Measurements from ENCODE around the gene DAB2IP. TPM values are rescaled to one million over a fixed set of nuclear protein-coding genes. Genes with fewer than 3 reads are reported as not detected.

The DAB2IP gene
- total and polyA plus RNA-seq, 2 donors (not counting 1 experiment from before 2014, with no cell fraction given) = 14.6 to 16.5 TPM

DNA sequence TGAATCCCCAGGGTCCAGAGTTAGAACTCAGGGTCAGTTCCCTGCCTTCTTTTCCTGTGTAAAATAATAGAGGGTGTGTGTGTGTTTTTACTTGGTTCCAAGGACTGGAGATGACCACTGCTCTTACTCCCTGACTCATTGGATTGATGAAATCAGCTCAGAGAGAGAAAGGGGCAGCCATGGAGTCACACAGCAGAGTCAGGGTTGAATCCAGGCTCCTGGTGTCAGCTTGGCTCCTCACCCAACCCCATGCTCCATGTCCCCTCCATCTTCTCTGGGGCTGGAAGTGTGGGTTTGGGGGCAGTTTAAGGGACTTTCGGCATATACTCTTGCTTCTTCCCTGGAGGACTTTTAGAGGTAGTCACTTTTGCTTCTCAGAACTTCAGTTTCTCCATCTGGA, 21.6 kb downstream of the DAB2IP start:
- Histone ChIP-seq H3K36me3 (ENCODE audit: control insufficient read depth, insufficient read depth, low read length) (no peaks in the 10 kb centered on the region), H3K9me3 (ENCODE audit: control insufficient read depth, insufficient read depth, low read depth, low read length) (no peaks in the 10 kb centered on the region), H2AFZ (ENCODE audit: low read length) (no peak overlapping the region), H3K27me3 (ENCODE audit: control insufficient read depth, insufficient read depth, low read length) (no peaks in the 10 kb centered on the region), H3K4me1 (ENCODE audit: control insufficient read depth, extremely low read depth, insufficient read depth, low read length) (peaks cover 9% of the 10 kb centered on the region), H3K4me2 (ENCODE audit: extremely low read depth, insufficient read depth, low read length) (no peak overlapping the region), H3K79me2 (ENCODE audit: control insufficient read depth, insufficient read depth, low read length) (no peaks in the 10 kb centered on the region), H4K20me1 (ENCODE audit: control insufficient read depth, extremely low read depth, insufficient read depth, low read length) (no peaks in the 10 kb centered on the region), H3K27ac (ENCODE audit: insufficient read depth, low read length) (no peak overlapping the region), H3K4me3 (replicated peaks in 1 of 4; ENCODE audit: control extremely low read depth in 1 of 4, insufficient read depth in 1 of 4, low read depth in 3 of 4, low read length in 4 of 4) (no peak overlapping the region), H3K9ac (ENCODE audit: insufficient read depth, low read length) (no peak overlapping the region)
- no peak for DNase-seq (ENCODE audit: low read depth in 2 of 2)
- TF ChIP-seq CTCF (conservative IDR thresholded peaks at IDR 0.05 in 1 of 2, IDR thresholded peaks at IDR 0.05 in 1 of 2; ENCODE audit: low read depth in 1 of 2, low read length in 2 of 2) (no peak), EZH2 (IDR thresholded peaks at IDR 0.05; ENCODE audit: low read length, missing control alignments) (no peak)

DNA sequence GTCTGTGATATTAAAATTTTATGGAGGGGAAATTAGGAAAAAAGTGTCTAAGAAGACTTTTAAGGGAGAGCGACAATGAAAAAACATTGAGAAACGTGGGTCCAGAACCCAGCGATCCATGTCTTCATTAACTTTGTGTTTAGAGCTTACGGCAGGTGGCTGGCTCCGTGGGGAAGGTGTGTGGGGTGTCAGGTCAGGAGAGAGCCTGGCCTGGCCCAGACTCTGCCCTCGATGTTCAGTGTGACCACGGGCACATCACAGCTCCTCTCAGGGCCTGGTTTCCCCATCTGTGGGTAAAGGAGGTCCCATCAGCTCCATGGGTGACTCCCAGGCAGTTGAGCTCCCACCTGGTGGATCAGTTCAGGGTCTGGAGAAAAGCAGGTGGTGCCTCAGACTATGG, 22.1 kb downstream of the DAB2IP start:
- Histone ChIP-seq H3K9me3 (ENCODE audit: control insufficient read depth, insufficient read depth, low read depth, low read length) (no peaks in the 10 kb centered on the region), H3K4me2 (ENCODE audit: extremely low read depth, insufficient read depth, low read length) (no peak overlapping the region), H3K36me3 (ENCODE audit: control insufficient read depth, insufficient read depth, low read length) (no peaks in the 10 kb centered on the region), H3K9ac (ENCODE audit: insufficient read depth, low read length) (no peak overlapping the region), H3K4me1 (ENCODE audit: control insufficient read depth, extremely low read depth, insufficient read depth, low read length) (peaks cover 9% of the 10 kb centered on the region), H3K27me3 (ENCODE audit: control insufficient read depth, insufficient read depth, low read length) (no peaks in the 10 kb centered on the region), H2AFZ (ENCODE audit: low read length) (no peak overlapping the region), H3K4me3 (replicated peaks in 1 of 4; ENCODE audit: control extremely low read depth in 1 of 4, insufficient read depth in 1 of 4, low read depth in 3 of 4, low read length in 4 of 4) (no peak overlapping the region), H4K20me1 (ENCODE audit: control insufficient read depth, extremely low read depth, insufficient read depth, low read length) (no peaks in the 10 kb centered on the region), H3K79me2 (ENCODE audit: control insufficient read depth, insufficient read depth, low read length) (no peaks in the 10 kb centered on the region), H3K27ac (ENCODE audit: insufficient read depth, low read length) (no peak overlapping the region)
- no peak for DNase-seq (ENCODE audit: low read depth in 2 of 2)
- no peak for TF ChIP-seq CTCF (conservative IDR thresholded peaks at IDR 0.05 in 1 of 2, IDR thresholded peaks at IDR 0.05 in 1 of 2; ENCODE audit: low read depth in 1 of 2, low read length in 2 of 2)
- TF ChIP-seq EZH2 (IDR thresholded peaks at IDR 0.05; ENCODE audit: low read length, missing control alignments) = no peak

GRCh38 chr9:121674017-121674416, 22.6 kb downstream of the DAB2IP start:
- no peak for DNase-seq (ENCODE audit: low read depth in 2 of 2)
- H3K4me3 ChIP-seq (replicated peaks in 1 of 4; ENCODE audit: control extremely low read depth in 1 of 4, insufficient read depth in 1 of 4, low read depth in 3 of 4, low read length in 4 of 4) = no peak overlapping the region
- peaks cover 9% of the 10 kb centered on the region for H3K4me1 ChIP-seq (ENCODE audit: control insufficient read depth, extremely low read depth, insufficient read depth, low read length)
- H3K27me3 ChIP-seq (ENCODE audit: control insufficient read depth, insufficient read depth, low read length) = no peaks in the 10 kb centered on the region
- no peak overlapping the region for H3K4me2 ChIP-seq (ENCODE audit: extremely low read depth, insufficient read depth, low read length)
- H3K9ac ChIP-seq (ENCODE audit: insufficient read depth, low read length) = no peak overlapping the region
- H3K36me3 ChIP-seq (ENCODE audit: control insufficient read depth, insufficient read depth, low read length) = no peaks in the 10 kb centered on the region
- no peaks in the 10 kb centered on the region for H4K20me1 ChIP-seq (ENCODE audit: control insufficient read depth, extremely low read depth, insufficient read depth, low read length)
- H3K79me2 ChIP-seq (ENCODE audit: control insufficient read depth, insufficient read depth, low read length) = no peaks in the 10 kb centered on the region
- no peaks in the 10 kb centered on the region for H3K9me3 ChIP-seq (ENCODE audit: control insufficient read depth, insufficient read depth, low read depth, low read length)
- H2AFZ ChIP-seq (ENCODE audit: low read length) = no peak overlapping the region
- no peak overlapping the region for H3K27ac ChIP-seq (ENCODE audit: insufficient read depth, low read length)
- TF ChIP-seq EZH2 (IDR thresholded peaks at IDR 0.05; ENCODE audit: low read length, missing control alignments) = no peak
- TF ChIP-seq CTCF (conservative IDR thresholded peaks at IDR 0.05 in 1 of 2, IDR thresholded peaks at IDR 0.05 in 1 of 2; ENCODE audit: low read depth in 1 of 2, low read length in 2 of 2) = no peak
